ENCODE results near the gene HLA-DQA1.
"Not testable (repeated sequence)": the region's sequence is repeated elsewhere in the genome, so short reads cannot be mapped to it uniquely, and the experiment has no call there.

Gene HLA-DQA1

GRCh38 chr6:32623693-32624092, 13.5 kb upstream of the HLA-DQA1 start:
- H2BK15ac ChIP-seq (replicated peaks; ENCODE audit: low read depth), result no peak overlapping the region
- no peak overlapping the region for H3K9ac ChIP-seq (ENCODE audit: low read length)
- H3K27ac ChIP-seq (ENCODE audit: low read depth, low read length), result no peak overlapping the region
- H2BK120ac ChIP-seq (ENCODE audit: low read depth, low read length), result no peak overlapping the region
- no peak overlapping the region for H3K56ac ChIP-seq (ENCODE audit: low read length)
- H2AK5ac ChIP-seq (ENCODE audit: low read length), result no peak overlapping the region
- H3K36me3 ChIP-seq (ENCODE audit: control insufficient read depth, insufficient read depth, low read length), result no peaks in the 10 kb centered on the region
- no peak for DNase-seq
- no peaks in the 10 kb centered on the region for H3K4me1 ChIP-seq (ENCODE audit: control insufficient read depth, low read depth, low read length)
- H3K4me2 ChIP-seq (ENCODE audit: low read length), result no peak overlapping the region
- H4K8ac ChIP-seq (ENCODE audit: low read depth, low read length), result no peak overlapping the region
- H3K4ac ChIP-seq (ENCODE audit: low read depth, low read length), result no peak overlapping the region
- no peak overlapping the region for H3K4me3 ChIP-seq (ENCODE audit: low read length)
- H4K5ac ChIP-seq (ENCODE audit: low read length), result no peak overlapping the region
- no peaks in the 10 kb centered on the region for H3K27me3 ChIP-seq (ENCODE audit: insufficient read depth, low read length, poor library complexity)
- no peaks in the 10 kb centered on the region for H3K79me1 ChIP-seq (ENCODE audit: low read length)
- H3K23ac ChIP-seq (ENCODE audit: low read length), result no peak overlapping the region
- H2BK5ac ChIP-seq (ENCODE audit: low read length), result no peak overlapping the region
- no peaks in the 10 kb centered on the region for H3K79me2 ChIP-seq (ENCODE audit: control insufficient read depth, insufficient read depth, low read length)
- H3K18ac ChIP-seq (ENCODE audit: low read length), result no peak overlapping the region

- no CpG with 5 or more reads among the region's 3 CpGs for WGBS (ENCODE audit: extremely low coverage, insufficient coverage, low lambda C conversion rate)
- H4K5ac ChIP-seq (ENCODE audit: low read length), result no peak overlapping the region
Measured at GRCh38 chr6:32624565-32624964, 12.6 kb upstream of the HLA-DQA1 start.

GRCh38 chr6:32625137-32625536, 12.1 kb upstream of the HLA-DQA1 start:
- Histone ChIP-seq H3K36me3 (ENCODE audit: control insufficient read depth, insufficient read depth, low read length) (no peaks in the 10 kb centered on the region), H2AK5ac (ENCODE audit: low read length) (no peak overlapping the region), H3K56ac (ENCODE audit: low read length) (no peak overlapping the region), H3K23ac (ENCODE audit: low read length) (no peak overlapping the region), H3K27me3 (ENCODE audit: insufficient read depth, low read length, poor library complexity) (no peaks in the 10 kb centered on the region), H4K8ac (ENCODE audit: low read depth, low read length) (no peak overlapping the region), H3K18ac (ENCODE audit: low read length) (no peak overlapping the region), H3K9ac (ENCODE audit: low read length) (no peak overlapping the region), H3K4me1 (ENCODE audit: control insufficient read depth, low read depth, low read length) (no peaks in the 10 kb centered on the region), H2BK120ac (ENCODE audit: low read depth, low read length) (no peak overlapping the region), H3K4me2 (ENCODE audit: low read length) (no peak overlapping the region), H2BK5ac (ENCODE audit: low read length) (no peak overlapping the region), H3K27ac (ENCODE audit: low read depth, low read length) (no peak overlapping the region), H3K79me2 (ENCODE audit: control insufficient read depth, insufficient read depth, low read length) (no peaks in the 10 kb centered on the region), H4K5ac (ENCODE audit: low read length) (no peak overlapping the region), H3K4ac (ENCODE audit: low read depth, low read length) (no peak overlapping the region), H3K4me3 (ENCODE audit: low read length) (no peak overlapping the region), H2BK15ac (replicated peaks; ENCODE audit: low read depth) (no peak overlapping the region), H3K79me1 (ENCODE audit: low read length) (no peaks in the 10 kb centered on the region)
- no CpG with 5 or more reads among the region's 5 CpGs for WGBS (ENCODE audit: extremely low coverage, insufficient coverage, low lambda C conversion rate)
- no peak for DNase-seq

More at GRCh38 chr6:32624565-32624964, 12.6 kb upstream of the HLA-DQA1 start:
- Histone ChIP-seq H3K18ac (ENCODE audit: low read length) (no peak overlapping the region), H4K8ac (ENCODE audit: low read depth, low read length) (no peak overlapping the region), H2BK120ac (ENCODE audit: low read depth, low read length) (no peak overlapping the region), H3K79me2 (ENCODE audit: control insufficient read depth, insufficient read depth, low read length) (no peaks in the 10 kb centered on the region), H3K79me1 (ENCODE audit: low read length) (no peaks in the 10 kb centered on the region), H3K9ac (ENCODE audit: low read length) (no peak overlapping the region), H3K23ac (ENCODE audit: low read length) (no peak overlapping the region), H3K27me3 (ENCODE audit: insufficient read depth, low read length, poor library complexity) (no peaks in the 10 kb centered on the region), H3K56ac (ENCODE audit: low read length) (no peak overlapping the region), H3K4me2 (ENCODE audit: low read length) (no peak overlapping the region), H3K4me1 (ENCODE audit: control insufficient read depth, low read depth, low read length) (no peaks in the 10 kb centered on the region), H3K36me3 (ENCODE audit: control insufficient read depth, insufficient read depth, low read length) (no peaks in the 10 kb centered on the region), H2BK15ac (replicated peaks; ENCODE audit: low read depth) (no peak overlapping the region), H3K27ac (ENCODE audit: low read depth, low read length) (no peak overlapping the region), H2AK5ac (ENCODE audit: low read length) (no peak overlapping the region), H3K4me3 (ENCODE audit: low read length) (no peak overlapping the region), H2BK5ac (ENCODE audit: low read length) (no peak overlapping the region), H3K4ac (ENCODE audit: low read depth, low read length) (no peak overlapping the region)
- DNase-seq, result no peak

- H4K8ac ChIP-seq (ENCODE audit: low read depth, low read length), result no peak overlapping the region
- no peak overlapping the region for H3K18ac ChIP-seq (ENCODE audit: low read length)
- no peak overlapping the region for H2AK5ac ChIP-seq (ENCODE audit: low read length)
- H3K27me3 ChIP-seq (ENCODE audit: insufficient read depth, low read length, poor library complexity), result no peaks in the 10 kb centered on the region
- no peaks in the 10 kb centered on the region for H3K4me1 ChIP-seq (ENCODE audit: control insufficient read depth, low read depth, low read length)
- no peaks in the 10 kb centered on the region for H3K79me2 ChIP-seq (ENCODE audit: control insufficient read depth, insufficient read depth, low read length)
- H3K56ac ChIP-seq (ENCODE audit: low read length), result no peak overlapping the region
- H3K9ac ChIP-seq (ENCODE audit: low read length), result no peak overlapping the region
- no peak overlapping the region for H2BK5ac ChIP-seq (ENCODE audit: low read length)
- H3K27ac ChIP-seq (ENCODE audit: low read depth, low read length), result no peak overlapping the region
- no peaks in the 10 kb centered on the region for H3K79me1 ChIP-seq (ENCODE audit: low read length)
- no peak overlapping the region for H2BK15ac ChIP-seq (replicated peaks; ENCODE audit: low read depth)
- no peak overlapping the region for H2BK120ac ChIP-seq (ENCODE audit: low read depth, low read length)
- no peak overlapping the region for H4K5ac ChIP-seq (ENCODE audit: low read length)
- H3K23ac ChIP-seq (ENCODE audit: low read length), result no peak overlapping the region
- DNase-seq, result no peak
- no peak overlapping the region for H3K4me3 ChIP-seq (ENCODE audit: low read length)
- H3K4me2 ChIP-seq (ENCODE audit: low read length), result no peak overlapping the region
- WGBS (ENCODE audit: extremely low coverage, insufficient coverage, low lambda C conversion rate), result no CpG with 5 or more reads among the region's 3 CpGs
- H3K36me3 ChIP-seq (ENCODE audit: control insufficient read depth, insufficient read depth, low read length), result no peaks in the 10 kb centered on the region
- H3K4ac ChIP-seq (ENCODE audit: low read depth, low read length), result no peak overlapping the region
Measured at GRCh38 chr6:32627249-32627648, 10.0 kb upstream of the HLA-DQA1 start.

- Histone ChIP-seq H3K23ac (ENCODE audit: low read length) (no peak overlapping the region), H3K18ac (ENCODE audit: low read length) (no peak overlapping the region), H2BK15ac (replicated peaks; ENCODE audit: low read depth) (no peak overlapping the region), H3K4me3 (ENCODE audit: low read length) (no peak overlapping the region), H2AK5ac (ENCODE audit: low read length) (no peak overlapping the region), H2BK120ac (ENCODE audit: low read depth, low read length) (no peak overlapping the region), H3K27me3 (ENCODE audit: insufficient read depth, low read length, poor library complexity) (no peaks in the 10 kb centered on the region), H3K27ac (ENCODE audit: low read depth, low read length) (no peak overlapping the region), H3K36me3 (ENCODE audit: control insufficient read depth, insufficient read depth, low read length) (no peaks in the 10 kb centered on the region), H3K4me1 (ENCODE audit: control insufficient read depth, low read depth, low read length) (no peaks in the 10 kb centered on the region), H3K9ac (ENCODE audit: low read length) (no peak overlapping the region), H3K56ac (ENCODE audit: low read length) (no peak overlapping the region), H3K79me2 (ENCODE audit: control insufficient read depth, insufficient read depth, low read length) (no peaks in the 10 kb centered on the region), H4K5ac (ENCODE audit: low read length) (no peak overlapping the region), H3K79me1 (ENCODE audit: low read length) (no peaks in the 10 kb centered on the region), H3K4ac (ENCODE audit: low read depth, low read length) (no peak overlapping the region), H3K4me2 (ENCODE audit: low read length) (no peak overlapping the region), H2BK5ac (ENCODE audit: low read length) (no peak overlapping the region), H4K8ac (ENCODE audit: low read depth, low read length) (no peak overlapping the region)
- WGBS (ENCODE audit: extremely low coverage, insufficient coverage, low lambda C conversion rate), result no CpG with 5 or more reads among the region's 3 CpGs
- no peak for DNase-seq
Measured at GRCh38 chr6:32627831-32628230, 9.4 kb upstream of the HLA-DQA1 start.

GRCh38 chr6:32629793-32630192, 7.4 kb upstream of the HLA-DQA1 start:
- not testable (repeated sequence) for H3K79me2 ChIP-seq (ENCODE audit: control insufficient read depth, insufficient read depth, low read length); H3K4me3 ChIP-seq (ENCODE audit: low read length); H3K4me1 ChIP-seq (ENCODE audit: control insufficient read depth, low read depth, low read length); H3K9ac ChIP-seq (ENCODE audit: low read length); H3K56ac ChIP-seq (ENCODE audit: low read length); H2BK120ac ChIP-seq (ENCODE audit: low read depth, low read length); H2BK15ac ChIP-seq (replicated peaks; ENCODE audit: low read depth); H2BK5ac ChIP-seq (ENCODE audit: low read length); H3K27me3 ChIP-seq (ENCODE audit: insufficient read depth, low read length, poor library complexity); H3K27ac ChIP-seq (ENCODE audit: low read depth, low read length); H3K23ac ChIP-seq (ENCODE audit: low read length); H3K4me2 ChIP-seq (ENCODE audit: low read length); H2AK5ac ChIP-seq (ENCODE audit: low read length); H3K36me3 ChIP-seq (ENCODE audit: control insufficient read depth, insufficient read depth, low read length); DNase-seq; H3K79me1 ChIP-seq (ENCODE audit: low read length); H3K18ac ChIP-seq (ENCODE audit: low read length); H4K8ac ChIP-seq (ENCODE audit: low read depth, low read length); H3K4ac ChIP-seq (ENCODE audit: low read depth, low read length); H4K5ac ChIP-seq (ENCODE audit: low read length)
- no CpG with 5 or more reads among the region's 13 CpGs for WGBS (ENCODE audit: extremely low coverage, insufficient coverage, low lambda C conversion rate)
